ENCODE results near the gene GSPT1.
A peak's percentile ranks its signal among the peaks of the same experiment; 100 is the strongest.

GSPT1 gene

DNA sequence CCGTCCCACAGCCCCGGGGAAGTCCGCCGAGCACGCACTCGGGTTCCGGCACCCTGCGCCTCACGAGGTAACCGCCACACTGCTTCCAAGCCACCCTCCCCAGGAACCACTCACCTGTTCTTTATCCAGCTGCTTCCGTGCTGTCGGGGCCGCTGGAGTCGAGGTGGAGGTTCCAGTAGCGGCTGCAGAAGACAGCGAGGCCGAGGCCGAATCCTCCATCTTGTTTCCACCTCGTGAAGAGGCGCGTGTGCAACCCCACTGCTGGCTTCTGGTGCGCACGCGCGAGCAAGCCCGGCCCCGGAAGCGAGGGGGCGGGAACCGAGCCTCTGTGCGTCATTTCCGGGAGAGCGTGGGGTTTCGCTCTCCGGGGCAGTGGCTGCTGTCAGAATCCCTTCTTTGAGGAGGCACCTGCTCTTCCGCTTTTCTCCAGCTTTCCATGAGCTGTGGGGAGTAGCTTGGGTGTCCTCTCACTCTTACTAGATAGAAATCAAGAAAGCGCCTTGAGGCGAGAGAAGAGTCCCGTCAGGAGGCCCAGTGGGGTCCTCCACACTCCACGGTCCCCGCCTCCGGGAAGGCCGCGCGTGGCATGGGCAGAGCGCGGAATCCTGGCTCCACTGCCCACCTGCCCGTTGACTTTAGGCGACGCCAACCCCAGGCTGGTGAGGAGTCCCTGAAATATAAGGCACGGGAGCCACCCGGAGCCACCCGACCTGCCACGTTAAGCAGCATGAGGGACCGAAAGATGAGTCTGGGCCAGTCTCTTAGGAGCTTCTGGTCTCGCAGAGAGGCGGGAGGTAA, 64.3 kb downstream of the GSPT1 start, which contains the start of gene RSL1D1:
RSL1D1 (minus strand) TSS at position 249 of the 798 bp plus-strand sequence; CDS start at position 219, 30 bp downstream.
- Histone ChIP-seq H3K4me3 (ENCODE audit: low read length) (peak within 1 kb of the TSS; percentile 87), H4K20me1 (ENCODE audit: control insufficient read depth, insufficient read depth, low read depth, low read length) (peaks cover 32% of the 10 kb centered on the region; the same call in 1 of the 2 replicates), H3F3A (ENCODE audit: control insufficient read depth, insufficient read depth) (no peaks in the 10 kb centered on the region; the same call in 1 of the 2 replicates), H3K9me3 (ENCODE audit: control insufficient read depth, insufficient read depth, low read length) (no peaks in the 10 kb centered on the region), H3K79me2 (ENCODE audit: control insufficient read depth, low read length) (peaks cover 95% of the 10 kb centered on the region), H3K4me2 (ENCODE audit: low read length) (peak within 1 kb of the TSS; percentile 65), H3K27ac (ENCODE audit: low read depth, low read length) (peak within 1 kb of the TSS; percentile 48), H3K4me1 (ENCODE audit: control insufficient read depth, low read length) (peaks cover 34% of the 10 kb centered on the region), H3K9me2 (replicated peaks; ENCODE audit: control insufficient read depth, low read length) (no peaks in the 10 kb centered on the region), H3K27me3 (ENCODE audit: control insufficient read depth, low read length) (no peaks in the 10 kb centered on the region), H3K36me3 (ENCODE audit: control insufficient read depth, low read length) (peaks cover 53% of the 10 kb centered on the region)
- TF ChIP-seq EZH2phosphoT487 (IDR thresholded peaks at IDR 0.05; ENCODE audit: borderline replicate concordance, low read length), result no peak
- TF ChIP-seq, protein P1, sequence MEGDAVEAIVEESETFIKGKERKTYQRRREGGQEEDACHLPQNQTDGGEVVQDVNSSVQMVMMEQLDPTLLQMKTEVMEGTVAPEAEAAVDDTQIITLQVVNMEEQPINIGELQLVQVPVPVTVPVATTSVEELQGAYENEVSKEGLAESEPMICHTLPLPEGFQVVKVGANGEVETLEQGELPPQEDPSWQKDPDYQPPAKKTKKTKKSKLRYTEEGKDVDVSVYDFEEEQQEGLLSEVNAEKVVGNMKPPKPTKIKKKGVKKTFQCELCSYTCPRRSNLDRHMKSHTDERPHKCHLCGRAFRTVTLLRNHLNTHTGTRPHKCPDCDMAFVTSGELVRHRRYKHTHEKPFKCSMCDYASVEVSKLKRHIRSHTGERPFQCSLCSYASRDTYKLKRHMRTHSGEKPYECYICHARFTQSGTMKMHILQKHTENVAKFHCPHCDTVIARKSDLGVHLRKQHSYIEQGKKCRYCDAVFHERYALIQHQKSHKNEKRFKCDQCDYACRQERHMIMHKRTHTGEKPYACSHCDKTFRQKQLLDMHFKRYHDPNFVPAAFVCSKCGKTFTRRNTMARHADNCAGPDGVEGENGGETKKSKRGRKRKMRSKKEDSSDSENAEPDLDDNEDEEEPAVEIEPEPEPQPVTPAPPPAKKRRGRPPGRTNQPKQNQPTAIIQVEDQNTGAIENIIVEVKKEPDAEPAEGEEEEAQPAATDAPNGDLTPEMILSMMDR (IDR thresholded peaks at IDR 0.05; ENCODE audit: low read depth, low read length, poor library complexity, severe bottlenecking), result no peak

DNA sequence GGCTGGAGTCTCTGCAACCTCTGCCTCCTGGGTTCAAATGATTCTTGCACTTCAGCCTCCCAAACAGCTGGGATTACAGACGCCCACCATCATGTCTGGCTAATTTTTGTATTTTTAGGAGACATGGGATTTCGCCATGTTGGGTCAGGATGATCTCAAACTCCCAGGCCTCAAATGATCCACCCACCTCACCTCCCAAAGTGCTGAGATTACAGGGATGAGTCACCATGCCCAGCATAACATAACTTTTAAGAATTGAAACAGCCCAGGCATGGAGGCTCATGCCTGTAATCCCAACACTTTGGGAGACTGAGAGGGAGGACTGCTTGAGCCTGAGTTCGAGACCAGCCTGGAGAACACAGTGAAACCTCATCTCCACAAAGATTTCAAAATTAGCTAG, 66.9 kb downstream of the GSPT1 start:
- H3K27ac ChIP-seq (ENCODE audit: low read depth, low read length), result no peak overlapping the region
- no peaks in the 10 kb centered on the region for H3K9me2 ChIP-seq (replicated peaks; ENCODE audit: control insufficient read depth, low read length)
- H3K9me3 ChIP-seq (ENCODE audit: control insufficient read depth, insufficient read depth, low read length), result no peaks in the 10 kb centered on the region
- no peak for TF ChIP-seq EZH2phosphoT487 (IDR thresholded peaks at IDR 0.05; ENCODE audit: borderline replicate concordance, low read length)
- TF ChIP-seq, protein P1 (IDR thresholded peaks at IDR 0.05; ENCODE audit: low read depth, low read length, poor library complexity, severe bottlenecking), result no peak
- peaks cover 93% of the 10 kb centered on the region for H3K79me2 ChIP-seq (ENCODE audit: control insufficient read depth, low read length)
- peaks cover 72% of the 10 kb centered on the region for H3K36me3 ChIP-seq (ENCODE audit: control insufficient read depth, low read length)
- H3K4me1 ChIP-seq (ENCODE audit: control insufficient read depth, low read length), result peaks cover 28% of the 10 kb centered on the region
- H3F3A ChIP-seq (ENCODE audit: control insufficient read depth, insufficient read depth), result no peaks in the 10 kb centered on the region; the same call in 1 of the 2 replicates
- no peaks in the 10 kb centered on the region for H3K27me3 ChIP-seq (ENCODE audit: control insufficient read depth, low read length)
- peak overlapping the region; percentile 41 for H3K4me2 ChIP-seq (ENCODE audit: low read length)
- peaks cover 24% of the 10 kb centered on the region; the same call in 1 of the 2 replicates for H4K20me1 ChIP-seq (ENCODE audit: control insufficient read depth, insufficient read depth, low read depth, low read length)
- peak overlapping the region; percentile 10; the same call in 1 of the 2 replicates for H3K4me3 ChIP-seq (ENCODE audit: low read length)

DNA sequence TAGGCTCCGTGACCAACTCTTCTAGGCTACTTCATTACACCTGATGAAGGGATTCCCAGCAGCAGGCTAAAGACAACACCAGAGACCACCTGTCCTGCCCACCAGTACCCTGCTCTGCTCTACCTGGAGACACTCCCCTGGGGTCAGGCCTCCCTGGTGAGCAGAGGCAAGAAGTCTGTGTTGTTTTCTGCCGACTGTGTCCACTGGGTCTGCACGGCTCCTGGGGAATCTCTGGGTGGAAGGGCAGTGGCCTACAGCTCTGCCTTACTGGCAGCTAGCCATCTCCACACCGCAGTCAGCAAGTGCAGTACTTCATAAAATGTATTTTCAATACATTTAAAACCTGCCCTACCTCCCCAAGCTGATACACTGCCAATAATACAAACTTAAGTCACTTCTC, 71.3 kb downstream of the GSPT1 start:
- no peak overlapping the region for H3K4me3 ChIP-seq (ENCODE audit: low read length)
- peaks cover 12% of the 10 kb centered on the region for H3K4me1 ChIP-seq (ENCODE audit: control insufficient read depth, low read length)
- peaks cover 57% of the 10 kb centered on the region for H3K79me2 ChIP-seq (ENCODE audit: control insufficient read depth, low read length)
- no peaks in the 10 kb centered on the region for H3K27me3 ChIP-seq (ENCODE audit: control insufficient read depth, low read length)
- H3K27ac ChIP-seq (ENCODE audit: low read depth, low read length), result no peak overlapping the region
- peaks cover 2% of the 10 kb centered on the region; the same call in 1 of the 2 replicates for H3F3A ChIP-seq (ENCODE audit: control insufficient read depth, insufficient read depth)
- peaks cover 21% of the 10 kb centered on the region; the same call in 1 of the 2 replicates for H4K20me1 ChIP-seq (ENCODE audit: control insufficient read depth, insufficient read depth, low read depth, low read length)
- H3K9me3 ChIP-seq (ENCODE audit: control insufficient read depth, insufficient read depth, low read length), result no peaks in the 10 kb centered on the region
- TF ChIP-seq, protein P1 (IDR thresholded peaks at IDR 0.05; ENCODE audit: low read depth, low read length, poor library complexity, severe bottlenecking), result no peak
- no peak for TF ChIP-seq EZH2phosphoT487 (IDR thresholded peaks at IDR 0.05; ENCODE audit: borderline replicate concordance, low read length)
- H3K9me2 ChIP-seq (replicated peaks; ENCODE audit: control insufficient read depth, low read length), result no peaks in the 10 kb centered on the region
- H3K4me2 ChIP-seq (ENCODE audit: low read length), result no peak overlapping the region
- H3K36me3 ChIP-seq (ENCODE audit: control insufficient read depth, low read length), result peaks cover 91% of the 10 kb centered on the region
